ENCODE results near the gene KIRREL1.

KIRREL1 gene

DNA sequence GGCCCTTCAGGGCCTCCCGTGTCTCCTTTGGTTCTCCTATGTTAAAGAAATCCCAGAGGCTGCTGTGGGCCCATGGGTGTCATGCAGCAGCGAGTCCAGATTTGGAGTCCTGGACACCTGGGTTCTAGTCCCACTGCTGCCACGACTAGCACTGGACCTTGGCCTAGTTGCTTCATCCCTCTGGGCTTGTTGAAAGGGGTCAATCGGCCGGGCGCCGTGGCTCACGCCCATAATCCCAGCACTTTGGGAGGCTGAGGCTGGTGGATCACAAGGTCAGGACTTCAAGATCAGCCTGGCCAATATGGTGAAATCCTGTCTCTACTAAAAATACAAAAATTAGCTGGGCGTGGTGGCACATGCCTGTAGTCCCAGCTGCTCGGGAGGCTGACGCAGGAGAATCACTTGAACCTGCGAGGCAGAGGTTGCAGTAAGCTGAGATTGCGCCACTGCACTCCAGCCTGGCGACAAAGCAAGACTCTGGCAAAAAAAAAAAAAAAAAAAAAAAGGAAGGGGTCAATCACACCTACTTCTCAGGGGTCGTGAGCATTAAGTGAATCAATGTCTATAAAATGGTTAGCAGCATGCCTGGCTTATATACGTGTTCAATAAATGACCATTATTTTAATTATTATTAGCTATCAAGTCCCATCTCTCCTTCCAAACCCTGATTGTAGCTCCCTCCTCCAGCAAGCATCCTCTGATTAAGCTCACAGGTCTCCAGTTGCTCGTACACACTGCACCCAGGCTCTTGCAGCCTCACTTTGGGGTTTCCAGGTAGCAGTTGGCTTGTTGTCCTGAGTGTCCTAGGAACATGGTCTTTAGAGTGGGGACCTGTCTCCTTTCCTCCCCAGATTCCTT lies 43.8 kb downstream of the KIRREL1 start:
- no peak for DNase-seq

DNA sequence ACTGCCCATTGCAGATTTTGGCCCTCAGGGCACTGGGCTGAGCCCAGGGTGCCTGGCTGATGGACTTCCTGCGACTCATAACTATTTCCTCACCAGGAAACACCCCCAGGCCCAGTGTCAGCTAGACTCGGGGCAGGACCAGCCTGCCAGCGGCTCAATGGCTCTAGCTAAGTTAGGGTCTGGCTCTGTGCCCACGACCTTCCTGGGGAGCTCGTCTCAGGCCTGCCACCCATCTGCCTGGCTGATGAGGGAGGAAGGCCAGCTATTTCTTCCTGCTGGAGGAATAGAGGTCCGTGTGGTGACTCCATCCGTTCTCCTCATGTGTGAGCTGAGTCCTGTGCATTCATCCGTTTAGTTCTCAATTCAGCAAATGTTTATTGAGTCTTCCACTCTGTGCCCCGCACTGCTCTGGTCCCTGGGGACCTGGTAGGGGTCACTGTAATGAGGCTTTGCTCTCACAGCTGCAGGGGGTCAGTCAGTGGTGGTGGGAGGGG lies 44.5 kb downstream of the KIRREL1 start:
- no peak for DNase-seq

DNA sequence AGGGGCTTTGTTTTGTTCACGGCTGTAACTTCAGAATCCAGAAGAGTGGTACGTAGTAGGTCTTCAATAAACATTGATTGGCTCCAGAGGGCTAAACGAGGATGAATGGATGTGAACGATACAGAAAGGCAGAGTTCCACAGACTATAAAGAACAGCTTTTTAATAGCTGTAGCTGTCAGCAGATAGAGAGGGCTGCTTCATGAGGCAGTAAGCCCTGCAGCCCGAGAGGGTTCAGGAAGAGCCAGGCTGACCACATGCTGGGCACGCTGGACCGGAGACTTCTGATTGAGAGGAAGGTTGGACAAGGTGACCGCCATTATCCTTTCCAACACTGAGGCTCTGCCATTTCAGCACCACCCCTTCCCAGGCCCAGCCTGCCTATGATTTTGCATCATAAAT lies 45.3 kb downstream of the KIRREL1 start:
- DNase-seq = no peak

DNA sequence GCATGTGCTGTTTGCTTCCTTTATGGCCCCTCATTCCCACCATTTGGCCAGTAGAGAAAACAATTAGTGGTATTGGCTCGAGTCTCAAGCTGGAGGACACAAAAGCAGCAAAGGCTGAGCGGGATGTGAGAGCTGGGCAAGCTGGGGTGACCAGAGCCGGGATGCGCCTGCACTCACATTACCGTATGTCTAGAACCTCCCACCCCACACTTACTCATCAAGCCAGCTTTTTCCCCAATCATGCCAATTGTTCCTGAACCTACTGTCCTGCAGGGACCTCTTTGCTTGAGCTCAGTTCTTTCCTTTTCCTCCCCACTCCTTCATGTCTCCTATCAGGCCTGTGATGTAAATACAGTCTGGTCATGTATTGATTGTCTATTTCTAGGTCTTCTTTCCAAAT lies 45.9 kb downstream of the KIRREL1 start:
- DNase-seq = no peak

DNA sequence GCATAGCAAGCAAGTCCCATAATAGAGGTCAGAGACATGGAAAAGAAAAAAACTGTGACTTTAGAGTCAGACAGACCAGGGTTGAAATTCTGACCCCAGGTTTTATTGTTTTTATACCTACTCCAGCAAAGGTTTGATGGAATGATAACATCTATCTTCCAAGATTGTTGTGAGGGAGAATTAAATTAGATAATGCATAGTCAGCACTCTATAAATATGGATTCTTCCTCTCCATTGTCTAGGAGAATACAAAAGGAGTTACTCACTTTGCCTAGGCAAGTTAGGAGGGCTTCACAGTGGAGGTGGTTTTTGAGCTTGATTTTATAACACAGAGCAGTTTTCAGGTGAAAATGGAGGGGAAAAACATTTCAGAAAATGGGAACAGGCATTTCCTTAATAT lies 46.9 kb downstream of the KIRREL1 start:
- DNase-seq = no peak

DNA sequence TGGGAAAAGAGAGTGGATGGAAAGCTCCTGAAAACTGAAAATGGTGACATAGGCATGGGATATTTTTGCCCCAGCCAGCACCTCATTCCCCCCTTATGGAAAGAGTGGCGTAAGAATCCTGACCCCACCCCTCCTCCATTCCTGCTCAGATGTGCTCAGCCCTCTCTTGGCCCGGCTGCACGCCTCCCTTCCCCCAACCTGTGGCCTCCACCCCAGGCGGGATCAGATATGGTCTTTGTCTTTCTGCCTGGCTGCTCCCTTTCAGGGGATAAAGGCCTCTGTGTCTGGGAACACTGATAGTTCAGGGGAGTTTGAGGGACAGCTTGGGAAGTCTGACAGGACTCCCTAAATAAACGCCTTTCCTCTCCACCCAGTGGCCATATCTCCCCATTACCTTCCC lies 49.8 kb downstream of the KIRREL1 start:
- DNase-seq = no peak

DNA sequence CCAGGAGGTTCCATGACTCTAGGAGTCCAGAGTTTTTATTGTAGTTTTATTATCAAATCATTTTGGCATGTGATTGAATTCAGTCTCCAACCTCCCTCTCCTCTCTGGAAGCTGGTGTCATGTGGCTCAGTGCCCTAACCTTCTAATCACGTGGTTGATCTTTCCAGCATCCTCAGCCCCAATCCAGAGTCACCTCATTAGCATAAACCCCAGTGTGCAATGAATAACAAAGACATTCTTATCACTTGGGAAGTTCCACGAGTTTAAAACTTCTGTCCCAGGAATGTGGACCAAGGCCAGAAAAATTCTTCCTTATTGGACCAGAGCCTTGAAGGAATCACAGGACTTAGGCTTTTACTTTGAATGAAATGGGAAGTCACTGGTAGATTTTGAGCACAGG lies 52.2 kb downstream of the KIRREL1 start:
- no peak for DNase-seq

DNA sequence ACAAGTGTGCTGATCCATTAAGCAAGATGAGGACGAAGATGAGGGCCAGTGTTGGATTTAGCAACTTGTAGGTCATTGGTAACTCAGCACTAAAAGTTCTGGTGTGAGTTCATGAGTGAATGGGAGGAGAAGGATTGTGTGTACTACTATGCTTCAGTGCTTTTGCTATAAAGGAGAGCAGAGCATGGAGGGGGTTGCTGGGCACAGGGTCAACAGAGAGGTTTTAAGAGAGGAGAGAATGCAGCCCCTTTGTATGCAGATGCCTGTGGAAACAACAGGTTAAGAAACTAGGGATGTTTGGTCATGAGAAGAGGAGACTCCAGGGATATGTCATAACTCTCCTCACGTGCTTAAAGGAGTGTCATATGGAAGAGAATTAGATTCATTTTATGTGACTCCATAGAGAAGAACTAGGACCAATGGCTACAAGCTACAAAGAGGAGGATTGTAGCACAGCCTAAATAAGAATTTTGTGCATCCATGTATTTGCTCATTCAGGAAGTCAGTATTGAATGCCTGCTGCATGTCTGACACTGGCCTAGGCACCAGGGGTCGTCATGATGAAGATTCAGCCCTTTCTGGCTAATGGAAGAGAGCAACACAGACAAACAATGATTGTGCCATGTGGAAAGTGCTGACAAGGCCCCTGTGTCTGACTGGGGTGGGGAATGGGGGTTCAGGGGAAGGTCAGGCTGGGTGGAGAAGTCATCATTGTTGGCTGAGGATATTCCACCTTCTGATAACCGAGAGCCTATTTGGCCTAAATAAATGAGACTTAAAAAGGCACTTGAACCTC lies 53.5 kb downstream of the KIRREL1 start:
- DNase-seq = no peak

DNA sequence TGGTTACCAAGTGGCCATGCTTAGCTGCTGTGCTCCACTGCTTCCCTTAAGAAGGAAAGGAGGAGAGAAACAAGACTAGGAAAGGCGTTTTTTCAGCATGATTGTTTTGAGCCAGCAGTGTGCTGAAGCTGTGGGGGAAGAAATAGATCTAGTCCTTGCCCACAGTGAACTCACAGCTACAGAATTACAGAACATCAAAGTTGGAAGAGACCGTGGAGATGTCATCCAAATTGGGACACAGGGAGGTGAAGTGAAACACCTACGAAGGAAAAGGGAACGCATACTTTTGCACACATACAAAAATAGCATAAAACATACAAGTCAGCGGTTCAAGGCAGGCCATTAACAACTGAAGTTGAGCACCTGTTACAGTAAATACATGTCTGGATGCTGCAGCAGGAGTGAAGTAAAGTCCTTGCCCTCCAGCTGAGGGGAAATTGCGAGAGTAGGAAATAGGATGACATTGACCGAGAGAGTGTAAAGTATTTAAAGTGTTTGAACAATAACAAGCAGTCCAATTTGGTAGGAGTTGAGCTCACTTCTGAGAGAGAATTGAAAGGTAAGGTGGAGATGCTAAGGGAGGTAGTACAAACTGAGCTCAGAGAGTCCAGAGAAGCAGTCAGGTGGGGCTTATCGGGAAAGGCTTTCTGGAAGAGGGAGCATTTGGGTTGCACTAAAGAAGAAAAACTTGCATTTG lies 55.1 kb downstream of the KIRREL1 start:
- no peak for DNase-seq

DNA sequence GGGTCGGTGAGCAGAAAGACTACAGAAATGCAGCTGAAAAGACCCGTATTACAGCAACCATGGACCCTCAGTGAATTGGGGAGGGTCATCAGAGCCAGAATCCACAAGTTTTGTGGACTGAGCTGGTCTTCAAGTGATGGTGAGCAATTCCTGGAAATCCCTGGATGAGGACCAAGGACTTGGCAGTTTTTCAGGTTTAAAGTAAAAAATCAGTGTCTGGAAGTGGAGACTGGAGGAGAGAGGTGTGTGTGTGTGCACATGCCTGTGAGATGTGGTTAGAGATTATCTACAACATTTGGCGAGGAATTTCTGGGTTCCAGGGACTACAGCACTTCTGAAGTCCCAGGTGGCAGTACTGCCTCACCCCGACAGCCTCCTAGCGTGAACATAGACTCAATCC lies 56.4 kb downstream of the KIRREL1 start:
- no peak for DNase-seq

DNA sequence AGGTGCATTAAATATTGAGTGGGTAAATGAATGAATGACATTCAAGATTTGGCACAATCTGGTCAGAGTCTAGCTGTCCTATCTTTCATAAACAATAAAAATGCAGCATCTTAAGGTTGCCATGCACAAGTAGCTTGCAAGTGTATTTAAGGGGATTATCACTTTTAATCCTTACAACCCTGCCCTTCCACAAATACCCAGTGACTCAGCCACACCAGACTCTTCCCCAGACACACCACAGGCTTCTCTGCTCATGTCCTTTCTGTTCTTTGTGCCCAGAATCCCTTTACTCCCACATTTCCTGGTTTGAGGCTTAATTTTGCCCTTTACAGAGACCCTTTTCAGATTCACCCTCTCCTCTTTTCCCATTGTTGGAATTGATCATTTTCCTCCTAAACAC lies 59.8 kb downstream of the KIRREL1 start:
- no peak for DNase-seq

DNA sequence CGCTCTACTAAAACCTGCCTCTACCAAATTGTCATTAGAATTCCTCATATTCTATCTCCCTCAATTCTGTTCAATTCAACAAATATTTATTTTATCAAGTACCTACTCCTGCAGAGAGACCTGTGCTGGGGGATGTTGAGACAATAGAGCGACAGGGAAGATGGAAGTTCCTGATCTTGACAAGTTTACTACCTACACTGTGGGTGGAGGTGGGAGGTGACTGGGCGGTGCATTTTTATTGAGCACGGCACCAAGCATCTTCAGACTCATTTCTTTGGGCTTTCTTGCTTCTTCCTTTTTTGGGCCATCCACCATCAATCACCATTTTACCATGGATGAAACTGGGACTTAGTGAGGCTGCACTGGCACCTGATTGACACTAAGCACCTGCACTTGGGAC lies 61.3 kb downstream of the KIRREL1 start:
- no peak for DNase-seq

DNA sequence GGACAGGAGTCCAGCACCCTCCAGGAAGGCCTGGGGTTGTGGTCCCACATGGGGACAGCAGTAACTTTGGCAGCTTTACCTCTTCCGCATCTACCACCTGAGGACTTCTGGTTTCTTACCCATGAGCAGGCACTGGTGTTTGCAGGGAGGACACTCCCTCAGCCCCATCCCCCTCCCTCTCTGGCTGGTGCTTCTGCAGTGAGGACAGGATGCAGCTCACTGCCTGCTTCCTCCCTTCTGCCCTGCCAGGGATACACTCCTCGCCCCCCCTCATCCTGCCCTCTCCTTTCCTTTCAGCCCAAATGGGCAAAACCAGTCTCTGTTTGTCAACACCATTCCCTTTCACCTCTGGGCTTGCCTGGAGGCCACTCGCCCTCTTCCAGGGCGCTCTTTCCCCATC lies 62.4 kb downstream of the KIRREL1 start:
- DNase-seq = no peak

DNA sequence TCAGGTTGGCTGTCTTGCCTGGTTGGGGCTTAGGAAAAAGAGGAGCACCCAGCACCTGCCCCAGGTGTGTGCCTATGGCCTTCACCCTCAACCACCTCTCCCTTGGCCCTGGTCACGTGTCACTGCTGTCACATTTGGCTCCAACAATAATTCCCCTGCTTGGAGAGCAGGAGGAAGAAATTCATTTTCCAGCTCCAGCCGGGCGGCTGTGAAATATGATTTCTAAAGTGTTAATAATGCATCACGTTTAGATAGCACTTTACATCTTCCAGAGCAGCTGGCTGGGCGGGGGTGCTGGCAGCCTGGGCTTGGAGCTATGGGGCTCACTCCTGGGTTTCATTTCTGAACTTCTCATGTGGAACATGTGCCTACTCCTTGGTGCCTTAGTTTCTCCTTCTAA lies 63.1 kb downstream of the KIRREL1 start:
- DNase-seq = no peak

DNA sequence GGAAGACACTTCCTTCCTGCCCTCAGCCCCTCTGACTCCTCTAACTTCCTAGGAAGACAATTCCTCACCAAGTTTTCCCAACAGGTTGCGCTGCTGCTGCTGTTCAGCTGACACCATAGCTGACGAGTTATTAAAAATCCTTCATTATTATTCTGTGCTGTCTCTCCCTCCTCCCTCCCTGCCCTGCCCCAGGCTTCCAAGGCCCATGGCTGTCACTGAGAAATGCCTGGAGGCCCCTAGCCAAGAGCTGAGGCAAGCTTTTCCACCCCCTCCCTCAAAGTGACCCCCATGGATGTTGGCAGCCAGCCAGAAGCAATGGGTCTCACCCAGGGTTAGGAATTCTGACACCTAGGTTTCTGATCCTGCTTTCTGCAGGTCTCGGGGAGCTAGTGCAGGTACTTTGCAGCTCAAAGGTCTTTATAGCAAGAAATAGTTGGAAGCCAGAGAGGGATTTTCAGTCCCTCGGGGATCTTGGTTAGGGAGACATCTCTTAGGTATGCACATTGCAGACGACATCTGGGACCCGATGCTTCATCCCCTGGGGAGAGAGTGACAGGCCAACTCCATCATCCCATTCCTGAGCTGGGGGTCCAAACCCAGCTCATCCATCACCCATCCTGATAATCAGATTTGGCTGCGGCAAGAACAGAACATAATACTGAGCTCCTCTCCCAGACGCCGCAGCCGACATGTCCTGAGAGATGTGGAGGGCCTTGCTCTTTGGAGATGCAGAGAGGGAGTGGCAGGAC lies 65.0 kb downstream of the KIRREL1 start:
- DNase-seq = no peak

DNA sequence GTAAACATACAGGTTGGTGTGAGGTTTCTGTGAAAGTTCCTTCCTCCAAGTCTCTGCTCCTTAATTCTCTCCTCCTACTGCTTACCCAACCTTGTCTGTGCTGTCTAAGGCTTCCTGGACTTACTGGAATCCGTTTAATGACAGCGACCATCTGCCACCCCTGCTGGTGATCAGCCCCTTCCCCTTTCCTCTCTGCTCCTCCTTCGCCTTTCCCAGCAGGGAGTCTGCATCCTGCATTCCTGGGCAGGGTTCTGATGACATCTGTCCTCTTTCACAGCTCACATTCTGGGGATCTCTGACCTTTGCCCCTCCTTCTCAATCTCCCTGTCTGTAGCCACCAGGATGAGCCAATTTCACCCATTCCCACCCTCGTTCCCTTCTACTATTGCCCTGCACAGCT lies 66.5 kb downstream of the KIRREL1 start:
- DNase-seq = no peak

DNA sequence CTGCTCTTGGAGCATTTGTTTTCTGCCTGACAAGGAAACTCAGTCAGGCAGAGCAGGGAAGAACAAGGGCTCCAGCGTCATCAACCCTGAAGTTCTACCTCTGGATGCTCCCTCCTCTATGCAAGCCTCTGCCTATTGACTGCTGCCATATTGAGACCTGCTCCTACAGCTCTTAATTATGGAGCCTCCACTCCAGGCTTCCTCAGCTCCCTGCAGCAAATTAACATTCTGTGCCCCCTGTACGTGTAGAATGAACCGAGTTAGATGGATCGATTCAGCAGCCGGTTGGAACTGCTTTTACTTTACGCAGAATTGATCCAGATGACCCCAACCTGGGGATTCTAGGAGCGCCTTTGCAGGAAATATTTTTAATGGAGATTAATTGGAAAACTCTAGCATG lies 68.7 kb downstream of the KIRREL1 start:
- DNase-seq = no peak

DNA sequence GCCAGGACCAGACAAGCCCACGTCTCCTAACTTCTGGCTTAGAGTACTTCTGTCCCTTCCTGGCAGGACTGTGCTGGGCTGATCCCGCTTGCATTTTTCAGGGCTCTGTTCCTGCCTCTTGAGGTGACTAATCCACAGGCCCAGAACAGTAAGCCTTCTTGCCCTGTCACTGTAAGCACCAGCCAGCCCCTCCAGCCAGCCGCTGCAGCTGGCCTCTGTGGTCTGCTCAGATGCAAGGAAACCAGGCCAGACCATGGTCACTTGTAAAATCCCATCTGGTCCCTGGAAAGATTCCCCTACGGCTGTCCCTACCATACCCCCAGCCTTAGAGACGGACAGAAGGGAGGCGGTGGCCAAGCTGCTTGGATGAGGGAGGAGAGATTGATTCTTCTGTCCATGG lies 74.2 kb downstream of the KIRREL1 start:
- no peak for DNase-seq

DNA sequence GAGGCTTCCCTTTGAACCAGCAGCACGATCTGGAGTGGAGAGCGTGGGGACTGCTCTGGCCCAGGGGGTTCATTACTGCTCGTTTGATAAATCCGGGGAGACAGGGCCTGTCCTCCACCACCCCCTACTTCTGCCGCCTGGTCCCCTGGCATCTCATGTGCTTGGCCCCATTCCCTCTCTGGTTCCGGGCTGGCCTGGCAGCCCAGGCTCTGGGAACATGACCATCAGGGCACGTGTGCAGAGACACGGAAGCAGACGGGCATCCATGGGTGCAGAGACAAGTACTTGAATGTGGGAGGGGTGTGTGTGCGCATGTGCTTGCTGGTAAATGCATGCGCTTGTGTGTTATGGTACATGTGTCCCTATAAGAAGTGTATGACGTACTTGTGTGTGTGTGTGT lies 75.5 kb downstream of the KIRREL1 start:
- no peak for DNase-seq

DNA sequence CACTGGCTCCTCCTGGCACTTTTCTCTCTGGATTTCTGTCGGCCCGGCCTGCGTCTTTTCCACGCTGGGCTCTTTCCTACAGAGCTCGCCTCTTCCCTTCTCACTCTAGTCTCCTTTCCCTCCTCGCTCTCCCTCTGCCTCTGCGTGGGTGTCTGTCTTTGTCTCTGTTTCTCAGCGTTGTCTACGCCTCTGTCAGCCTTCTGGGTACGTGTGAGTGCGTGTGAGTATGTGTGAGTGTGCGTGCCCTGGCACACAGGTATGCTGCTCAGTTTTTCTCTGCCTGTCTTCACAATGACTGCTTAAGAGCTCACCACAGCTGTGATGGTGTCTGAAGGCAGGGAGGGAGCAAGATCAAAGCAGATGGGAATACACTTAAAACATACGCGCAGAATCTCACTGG lies 77.7 kb downstream of the KIRREL1 start:
- no peak for DNase-seq

DNA sequence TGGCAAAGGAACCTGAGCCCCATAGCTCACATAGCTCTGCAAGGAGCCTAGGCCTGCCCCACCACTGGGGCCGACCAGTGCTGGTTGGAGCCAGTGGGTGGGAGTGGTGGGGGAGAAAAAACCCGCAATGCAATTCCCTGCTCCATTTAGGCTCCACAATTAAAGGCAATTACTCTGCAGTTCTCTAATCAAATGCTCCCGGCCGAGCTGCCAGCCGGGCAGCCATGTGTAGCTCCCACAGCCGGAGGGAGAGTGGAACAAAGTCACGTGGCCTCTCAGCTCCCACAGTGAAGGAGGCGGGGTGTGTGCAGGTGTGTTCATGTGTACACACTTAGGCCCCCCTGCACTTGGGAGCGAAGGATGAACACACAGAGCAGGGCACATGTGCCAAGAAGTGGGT lies 81.6 kb downstream of the KIRREL1 start:
- DNase-seq = no peak

DNA sequence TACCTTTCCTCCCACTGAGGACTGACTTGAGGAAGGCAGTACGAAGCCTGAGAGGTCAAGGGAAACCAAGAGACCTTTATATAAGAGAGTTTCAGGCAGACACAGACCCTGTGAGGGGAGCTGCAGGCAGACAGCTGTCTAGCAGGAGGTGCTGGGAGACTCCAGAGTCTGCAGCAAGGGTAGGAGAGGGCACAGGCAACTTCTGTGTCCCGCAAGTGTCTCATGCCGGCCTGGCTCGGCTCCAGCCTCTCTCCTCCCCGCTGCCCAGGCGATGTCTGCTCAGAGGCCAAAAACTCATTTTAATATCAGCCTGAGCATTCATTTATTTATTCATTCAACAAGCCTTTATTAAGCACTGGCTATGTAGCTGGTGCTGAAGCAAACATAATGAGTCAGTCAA lies 83.0 kb downstream of the KIRREL1 start:
- DNase-seq = no peak
